PC-9 (cell line): ENCODE data around the gene DEPP1. TPM values are rescaled to one million over a fixed set of nuclear protein-coding genes. Genes with fewer than 3 reads are reported as not detected.

ENCODE experiments used
- BruUV-seq: library from RNA; stranded (reverse); fragments of 400-500 nt; replicated peaks from 2 replicates; lab custom pipeline; 2021; lab: Mats Ljungman, UMichigan
- CTCF ChIA-PET: fragments of 300-600 bp; sonication (Branson Sonifier 250); formaldehyde crosslinking; loops from one replicate; lab custom pipeline; 2022; ENCODE audit warnings: antibody characterized with exemption; lab: Charles Lee
- POLR2A ChIA-PET: fragments of 300-600 bp; sonication (Branson Sonifier 250); formaldehyde crosslinking; loops from one replicate; lab custom pipeline; 2022; ENCODE audit warnings: antibody characterized with exemption; ENCODE audit not compliant: unreplicated experiment; lab: Charles Lee
- DNase-seq, 2 experiments: peaks; one replicate each; pipeline versions ENCODE4 v3.0.0 to v3.0.0-alpha.2; 2015 to 2022; ENCODE audit warnings: mixed read lengths in 1 of 2
- H2AFZ ChIP-seq: fragments of 200-600 bp; sonication (generic); 2 replicates; pipeline ENCODE4 v1.8.1; 2017; ENCODE audit warnings: antibody characterized with exemption
- H3F3A ChIP-seq: fragments of 200-600 bp; sonication (generic); 2 replicates; pipeline ENCODE4 v1.8.1; 2017; ENCODE audit warnings: antibody characterized with exemption, mild to moderate bottlenecking, low read depth; ENCODE audit not compliant: insufficient read depth
- H3K27ac ChIP-seq: fragments of 200-600 bp; sonication (generic); 2 replicates; pipeline ENCODE4 v1.6.1; 2016; ENCODE audit warnings: mixed run types
- H3K27me3 ChIP-seq: fragments of 200-600 bp; sonication (generic); 2 replicates; pipeline ENCODE4 v1.6.1; 2016; ENCODE audit warnings: low read depth, mixed run types; ENCODE audit not compliant: insufficient read depth
- H3K36me3 ChIP-seq: fragments of 200-600 bp; sonication (generic); 2 replicates; pipeline ENCODE4 v1.6.1; 2016; ENCODE audit warnings: low read depth, mixed run types
- H3K4me1 ChIP-seq: fragments of 200-600 bp; sonication (generic); replicated peaks from 2 replicates; pipeline ENCODE4 v1.6.1; 2016; ENCODE audit warnings: mixed run types; ENCODE audit not compliant: insufficient read depth
- H3K4me2 ChIP-seq: fragments of 200-600 bp; sonication (generic); 2 replicates; pipeline ENCODE4 v1.6.1; 2017; ENCODE audit warnings: mixed run types
- H3K4me3 ChIP-seq: fragments of 200-600 bp; sonication (generic); 2 replicates; pipeline ENCODE4 v1.6.1; 2016; ENCODE audit warnings: mixed run types
- H3K79me2 ChIP-seq: fragments of 200-600 bp; sonication (generic); 2 replicates; pipeline ENCODE4 v1.6.1; 2017; ENCODE audit warnings: low read depth, mixed run types
- H3K9me2 ChIP-seq: fragments of 200-600 bp; sonication (generic); 2 replicates; pipeline ENCODE4 v1.8.1; 2017; ENCODE audit warnings: mild to moderate bottlenecking; ENCODE audit not compliant: insufficient read depth
- H3K9me3 ChIP-seq: fragments of 200-600 bp; sonication (generic); 2 replicates; pipeline ENCODE4 v1.8.1; 2016; ENCODE audit warnings: low read depth; ENCODE audit not compliant: insufficient read depth
- H4K20me1 ChIP-seq: fragments of 200-600 bp; sonication (generic); 2 replicates; pipeline ENCODE4 v1.8.1; 2017; ENCODE audit not compliant: insufficient read depth
- EZH2 ChIP-seq: fragments of 200-600 bp; sonication (generic); IDR thresholded peaks from 2 replicates; pipeline ENCODE4 v1.8.0; 2017; ENCODE audit warnings: antibody characterized with exemption, low read depth
- intact Hi-C: fragments of 100-400 bp; cut with micrococcal nuclease; formaldehyde crosslinking; loops from one replicate; pipeline ENCODE4 v1.10.0; 2022; ENCODE audit not compliant: unreplicated experiment
- total RNA-seq: library from RNA; stranded (reverse); gene quantifications from 2 replicates; pipeline ENCODE4 v1.2.3, GENCODE V29; 2021
- TF ChIP-seq, protein P1 (sequence below): fragments of 200-600 bp; sonication (generic); conservative IDR thresholded peaks from 2 replicates; pipeline ENCODE4 v1.6.1; 2017; ENCODE audit warnings: mixed run types, antibody characterized with exemption, mild to moderate bottlenecking, moderate library complexity

DEPP1 gene
- total RNA-seq, 1 experiment from 2014 or later, result 13.2 TPM

DNA sequence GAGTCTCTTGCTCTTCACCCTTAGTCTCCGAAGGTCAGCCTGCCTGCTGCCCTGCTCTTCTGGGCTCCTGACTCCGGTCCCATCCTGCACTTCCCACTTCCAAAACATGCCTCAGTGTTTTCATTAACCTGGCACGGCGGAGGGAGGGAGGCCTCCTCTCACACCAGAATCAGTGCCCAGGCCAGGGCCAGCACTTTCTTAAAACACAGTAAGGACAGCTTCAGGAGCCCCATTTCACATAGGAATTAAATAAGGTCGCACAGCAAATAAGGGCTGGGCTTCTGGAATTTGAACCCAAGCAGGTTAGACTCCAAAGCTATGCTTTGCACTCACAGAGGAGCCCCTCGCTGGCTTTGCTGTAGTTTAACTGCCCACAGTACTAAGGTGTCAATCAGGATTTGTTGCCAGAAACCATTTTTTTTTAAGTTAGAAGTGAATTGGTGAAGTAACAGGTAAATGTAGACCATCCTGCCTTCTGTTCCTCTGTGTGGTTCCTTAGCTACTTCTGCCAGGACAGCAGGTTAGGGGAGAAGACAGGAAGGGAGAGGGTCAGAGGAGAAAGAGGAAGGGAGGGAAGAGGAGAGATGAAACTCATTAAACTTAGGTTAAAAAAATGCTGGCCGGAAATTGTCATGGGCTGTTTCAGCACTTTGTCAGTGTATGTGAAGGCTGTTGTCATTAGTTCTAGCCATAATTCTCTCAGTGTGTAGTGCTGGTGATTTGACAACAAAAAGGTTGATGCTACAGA, 18.0 kb downstream of the DEPP1 start:
- TF ChIP-seq EZH2, result no peak
- TF ChIP-seq, protein P1, sequence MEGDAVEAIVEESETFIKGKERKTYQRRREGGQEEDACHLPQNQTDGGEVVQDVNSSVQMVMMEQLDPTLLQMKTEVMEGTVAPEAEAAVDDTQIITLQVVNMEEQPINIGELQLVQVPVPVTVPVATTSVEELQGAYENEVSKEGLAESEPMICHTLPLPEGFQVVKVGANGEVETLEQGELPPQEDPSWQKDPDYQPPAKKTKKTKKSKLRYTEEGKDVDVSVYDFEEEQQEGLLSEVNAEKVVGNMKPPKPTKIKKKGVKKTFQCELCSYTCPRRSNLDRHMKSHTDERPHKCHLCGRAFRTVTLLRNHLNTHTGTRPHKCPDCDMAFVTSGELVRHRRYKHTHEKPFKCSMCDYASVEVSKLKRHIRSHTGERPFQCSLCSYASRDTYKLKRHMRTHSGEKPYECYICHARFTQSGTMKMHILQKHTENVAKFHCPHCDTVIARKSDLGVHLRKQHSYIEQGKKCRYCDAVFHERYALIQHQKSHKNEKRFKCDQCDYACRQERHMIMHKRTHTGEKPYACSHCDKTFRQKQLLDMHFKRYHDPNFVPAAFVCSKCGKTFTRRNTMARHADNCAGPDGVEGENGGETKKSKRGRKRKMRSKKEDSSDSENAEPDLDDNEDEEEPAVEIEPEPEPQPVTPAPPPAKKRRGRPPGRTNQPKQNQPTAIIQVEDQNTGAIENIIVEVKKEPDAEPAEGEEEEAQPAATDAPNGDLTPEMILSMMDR, result no peak
- ChIA-PET POLR2A (no interaction called here), CTCF (no interaction called here)
- no peak for DNase-seq
- no peak overlapping the region for H3K27ac ChIP-seq
- peaks cover 22% of the 10 kb centered on the region; the same call in 1 of the 2 replicates for H3F3A ChIP-seq
- H4K20me1 ChIP-seq, result no peaks in the 10 kb centered on the region
- H3K36me3 ChIP-seq, result no peaks in the 10 kb centered on the region
- no peaks in the 10 kb centered on the region for H3K79me2 ChIP-seq
- intact Hi-C loops, result loop anchor here (5.0 kb wide), 1 partner anchor 42 kb away; the partner anchor contains the start of gene ZNF22
- H3K9me3 ChIP-seq, result no peaks in the 10 kb centered on the region
- H3K4me1 ChIP-seq, result peaks cover 22% of the 10 kb centered on the region
- H3K9me2 ChIP-seq, result no peaks in the 10 kb centered on the region
- H2AFZ ChIP-seq, result no peak overlapping the region
- no peak overlapping the region for H3K4me3 ChIP-seq
- BruUV-seq, result no TSS peak
- no peaks in the 10 kb centered on the region for H3K27me3 ChIP-seq
- no peak overlapping the region; the same call in 1 of the 2 replicates for H3K4me2 ChIP-seq

DNA sequence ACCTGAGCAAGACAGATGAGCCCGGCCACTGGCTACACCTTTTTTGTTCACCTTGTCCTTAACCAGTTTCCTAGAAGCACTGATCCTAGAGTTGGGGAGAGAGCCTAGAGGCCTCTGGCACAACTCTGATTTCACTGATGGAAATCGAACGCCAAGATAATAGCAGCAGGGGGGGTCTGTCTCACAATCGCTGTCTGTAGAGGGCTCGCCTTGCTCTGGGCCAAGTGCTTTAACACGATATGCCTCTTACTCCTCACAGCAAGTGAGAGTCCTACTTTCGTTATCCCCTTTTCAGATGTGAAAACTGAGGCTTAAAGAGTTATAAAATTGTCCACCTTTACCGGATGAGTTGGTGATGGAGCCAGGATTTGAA, 18.5 kb downstream of the DEPP1 start:
- Histone ChIP-seq H3K4me1 (peaks cover 22% of the 10 kb centered on the region), H4K20me1 (no peaks in the 10 kb centered on the region), H3K9me2 (no peaks in the 10 kb centered on the region), H3K4me2 (peak overlapping the region; percentile 94), H3K36me3 (no peaks in the 10 kb centered on the region), H3K9me3 (no peaks in the 10 kb centered on the region), H3K27ac (no peak overlapping the region), H3K4me3 (peak overlapping the region; percentile 80; the same call in 1 of the 2 replicates), H3K27me3 (no peaks in the 10 kb centered on the region), H3K79me2 (no peaks in the 10 kb centered on the region), H2AFZ (peak overlapping the region; percentile 65), H3F3A (peaks cover 22% of the 10 kb centered on the region; the same call in 1 of the 2 replicates)
- POLR2A ChIA-PET, result interaction anchor here (0.7 kb wide), 1 partner anchor 1094 kb away, joined by 3 read pairs; no protein-coding TSS in a partner anchor
- TF ChIP-seq EZH2, result no peak
- TF ChIP-seq, protein P1, result no peak
- intact Hi-C loops, result loop anchor here (5.0 kb wide), 1 partner anchor 42 kb away; the partner anchor contains the start of gene ZNF22
- CTCF ChIA-PET, result no interaction called here
- DNase-seq, result no peak
- BruUV-seq, result no TSS peak

DNA sequence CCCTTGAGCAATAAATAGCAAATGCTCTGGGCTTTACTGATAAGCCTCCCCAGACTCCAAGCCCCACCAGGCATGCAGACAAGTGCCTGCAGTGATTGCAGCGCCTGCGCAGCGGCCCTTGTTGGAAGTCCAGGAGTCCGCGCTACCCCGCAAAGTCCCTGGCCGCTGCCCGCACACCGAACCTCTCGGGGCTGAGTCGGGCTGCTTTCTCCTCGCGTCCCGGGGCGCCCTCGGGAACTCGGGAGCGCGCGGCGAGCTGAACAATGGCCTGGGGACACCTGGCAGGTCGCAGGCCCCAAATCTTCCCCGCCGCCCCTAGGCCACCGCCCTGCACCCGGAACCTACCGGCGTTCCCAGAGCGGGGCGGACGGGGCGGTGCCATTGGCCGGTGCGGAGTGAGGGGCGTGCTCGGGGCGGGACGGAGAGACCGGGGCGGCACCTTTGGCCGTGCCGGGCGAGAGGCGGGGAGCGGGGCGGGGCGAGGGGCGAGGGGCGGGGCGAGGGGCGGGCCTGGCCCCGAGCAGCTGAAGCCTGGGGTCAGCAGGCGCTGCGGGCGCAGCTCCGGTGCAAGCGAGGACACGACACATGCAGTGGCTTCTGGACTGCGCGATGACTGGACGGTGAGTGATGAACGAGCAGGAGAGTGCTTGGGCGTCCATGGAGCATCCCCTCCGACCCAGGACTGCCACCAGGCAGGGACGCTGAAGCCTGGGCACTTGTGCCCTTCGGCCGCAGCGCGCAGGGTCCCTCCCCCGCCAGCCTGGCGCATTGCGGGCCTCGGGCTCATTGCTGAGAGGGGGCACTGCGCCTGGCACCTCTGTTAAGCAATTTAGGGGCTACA, 19.1 kb downstream of the DEPP1 start, which contains the start of gene RASSF4:
Gene RASSF4 (plus strand): TSS at position 556 of the 841 bp plus-strand sequence. CDS start 10,401 bp downstream, outside the sequence.
- DNase-seq, result peak; percentile 82 to 96
- ChIA-PET POLR2A (interaction anchor here (0.7 kb wide), 2 partner anchors 38 to 1095 kb away, joined by 3 to 4 read pairs; no protein-coding TSS in a partner anchor), CTCF (no interaction called here)
- Histone ChIP-seq H3K4me1 (peaks cover 17% of the 10 kb centered on the region), H3K27me3 (no peaks in the 10 kb centered on the region), H3K79me2 (no peaks in the 10 kb centered on the region), H3K9me2 (no peaks in the 10 kb centered on the region), H3K27ac (peak within 1 kb of the TSS; percentile 56), H4K20me1 (no peaks in the 10 kb centered on the region), H3K9me3 (no peaks in the 10 kb centered on the region), H2AFZ (peak within 1 kb of the TSS; percentile 98), H3K36me3 (no peaks in the 10 kb centered on the region), H3F3A (peaks cover 17% of the 10 kb centered on the region; the same call in 1 of the 2 replicates), H3K4me2 (peak within 1 kb of the TSS; percentile 94), H3K4me3 (peak within 1 kb of the TSS; percentile 80)
- no peak for TF ChIP-seq EZH2
- TF ChIP-seq, protein P1, result no peak
- intact Hi-C loops, result loop anchor here (1.0 to 5.0 kb wide), 3 partner anchors 15 to 43 kb away; partner anchors contain the start of genes DEPP1 and ZNF22
- no TSS peak for BruUV-seq
